HG03025 (cell line): ENCODE measurements around the gene CDH13.

ENCODE experiments used
- ATAC-seq: cut with Tn5 transposase; IDR thresholded peaks from one replicate; pipeline ENCODE4 v1.9.1; 2021; ENCODE audit warnings: mild to moderate bottlenecking, moderate library complexity; ENCODE audit not compliant: unreplicated experiment, low FRiP score

CDH13 gene

DNA sequence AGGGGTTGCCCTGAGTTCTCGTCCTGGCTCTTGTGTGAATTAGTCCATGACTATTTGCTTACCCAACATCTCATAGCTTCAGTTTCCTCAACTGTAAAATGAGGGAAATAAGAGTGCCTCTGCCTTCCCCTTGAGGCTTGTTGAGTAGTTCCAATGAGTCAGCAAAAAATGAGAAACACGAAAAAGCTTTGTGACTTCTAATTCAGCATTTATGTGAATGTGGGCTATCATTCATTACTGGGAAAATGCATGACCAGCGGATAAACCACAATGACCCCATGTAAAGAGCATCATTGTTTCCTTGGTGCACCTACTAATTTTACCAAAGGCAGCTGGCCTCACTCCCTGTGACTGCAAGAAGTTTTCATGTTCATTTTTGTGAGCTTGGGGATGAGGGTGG, 806.4 kb downstream of the CDH13 start:
- ATAC-seq, result no peak

DNA sequence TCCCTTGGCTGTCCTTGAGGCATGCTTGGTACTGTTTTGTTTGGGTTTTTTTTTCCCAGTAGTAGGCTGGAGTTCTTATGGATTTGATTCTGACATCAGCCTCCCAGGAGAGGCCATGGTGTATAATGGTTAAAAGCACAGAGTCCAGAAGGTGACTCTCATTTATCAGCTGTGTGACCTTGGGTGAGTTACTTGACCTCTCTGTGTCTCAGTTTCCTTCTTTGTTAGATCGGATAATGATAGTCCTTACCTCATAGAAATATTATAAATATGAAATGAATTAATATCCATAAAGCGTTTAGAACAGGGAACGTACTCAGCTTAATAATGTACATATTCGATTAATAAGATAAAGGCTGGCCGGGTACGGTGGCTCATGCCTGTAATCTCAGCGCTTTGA, 810.3 kb downstream of the CDH13 start:
- ATAC-seq, result no peak

DNA sequence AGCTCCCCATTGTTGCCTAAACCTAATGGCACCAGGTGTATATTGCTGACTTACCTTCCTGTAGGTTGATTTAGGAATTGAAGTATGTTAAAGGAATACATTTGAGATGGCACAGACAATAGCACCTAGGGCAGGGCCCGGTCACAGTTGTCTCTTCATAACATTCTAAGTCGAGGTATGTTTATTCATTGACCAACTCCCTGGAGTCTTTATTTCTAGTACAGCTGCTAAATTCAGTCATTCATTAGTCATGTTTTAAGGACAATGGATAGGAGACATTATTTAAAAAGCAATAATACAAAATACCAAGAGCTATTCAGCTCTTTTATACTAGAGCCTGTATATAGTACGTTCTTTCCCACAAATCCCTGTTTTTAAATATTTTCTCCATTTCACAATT, 811.6 kb downstream of the CDH13 start:
- no peak for ATAC-seq

DNA sequence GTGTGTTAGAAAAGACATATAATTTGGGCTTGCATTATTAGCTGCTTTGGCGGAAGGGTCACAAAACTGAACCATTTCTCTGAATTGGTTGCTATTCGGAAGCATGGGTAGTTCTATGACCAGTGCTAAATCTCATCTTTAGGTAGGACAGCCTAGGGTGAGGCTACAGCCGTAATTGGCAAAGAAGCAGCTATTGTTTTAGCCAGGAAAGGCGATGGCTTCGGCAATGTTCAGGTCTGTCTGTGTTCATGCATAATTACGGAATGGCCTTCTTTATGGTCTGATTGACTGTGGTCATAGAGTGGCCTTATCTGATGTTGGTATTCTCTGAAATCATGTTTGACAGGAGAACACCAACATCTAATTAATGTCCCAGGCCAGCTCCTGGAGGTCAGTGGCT, 812.6 kb downstream of the CDH13 start:
- ATAC-seq, result no peak

DNA sequence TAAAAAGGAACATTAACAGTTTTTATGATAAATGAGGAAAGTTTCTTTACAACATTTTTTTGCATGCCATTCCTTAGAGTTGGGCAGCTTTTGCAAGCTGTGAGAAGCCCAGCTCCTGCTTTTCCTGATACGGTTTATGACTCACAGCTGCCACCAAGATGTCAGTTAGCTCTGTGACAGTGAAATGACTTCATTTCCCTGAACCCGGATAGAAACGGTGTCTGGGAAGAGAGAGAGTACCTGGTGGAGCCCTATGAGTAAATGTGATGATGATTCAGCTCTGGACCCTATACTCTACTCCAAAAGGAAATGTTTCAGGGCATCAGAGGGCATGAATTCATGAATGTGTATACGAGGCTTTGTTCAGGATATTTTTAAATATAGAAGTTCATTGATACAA, 814.7 kb downstream of the CDH13 start:
- no peak for ATAC-seq

DNA sequence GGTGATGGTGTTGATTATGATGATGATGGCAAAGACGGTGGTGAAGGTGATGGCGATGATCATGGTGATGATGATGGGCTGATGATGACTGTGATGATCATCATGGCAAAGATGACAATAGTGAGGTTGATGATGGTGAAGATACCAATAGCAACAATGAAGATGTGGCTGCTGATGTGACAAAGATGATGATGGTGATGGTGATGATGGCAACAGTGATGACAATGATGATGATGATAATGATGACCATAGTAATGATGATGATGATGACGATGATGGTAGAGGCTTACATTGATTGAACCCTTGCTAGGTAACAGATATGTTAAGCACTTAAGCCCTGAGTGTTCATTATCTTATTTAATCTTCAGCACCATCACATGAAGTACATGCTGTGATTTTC, 817.2 kb downstream of the CDH13 start:
- ATAC-seq, result no peak

DNA sequence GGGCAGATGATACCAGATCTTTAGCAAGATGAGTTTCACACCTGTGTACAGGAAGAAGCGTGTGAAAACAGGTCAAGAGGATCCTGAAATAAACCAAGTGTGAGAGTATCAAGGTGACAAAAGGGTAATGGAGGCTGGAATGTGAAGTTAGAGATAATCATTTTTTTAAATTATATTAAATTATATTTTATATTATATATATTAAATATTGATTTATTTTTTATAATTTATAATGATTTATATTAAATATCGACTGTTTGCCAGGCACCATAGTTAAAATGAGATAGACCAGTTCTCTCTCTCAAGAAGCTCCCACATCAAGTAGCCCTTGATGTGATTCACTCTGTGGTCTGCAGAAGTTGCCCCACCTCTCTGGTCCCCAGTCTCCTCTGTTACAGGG, 820.8 kb downstream of the CDH13 start:
- no peak for ATAC-seq

DNA sequence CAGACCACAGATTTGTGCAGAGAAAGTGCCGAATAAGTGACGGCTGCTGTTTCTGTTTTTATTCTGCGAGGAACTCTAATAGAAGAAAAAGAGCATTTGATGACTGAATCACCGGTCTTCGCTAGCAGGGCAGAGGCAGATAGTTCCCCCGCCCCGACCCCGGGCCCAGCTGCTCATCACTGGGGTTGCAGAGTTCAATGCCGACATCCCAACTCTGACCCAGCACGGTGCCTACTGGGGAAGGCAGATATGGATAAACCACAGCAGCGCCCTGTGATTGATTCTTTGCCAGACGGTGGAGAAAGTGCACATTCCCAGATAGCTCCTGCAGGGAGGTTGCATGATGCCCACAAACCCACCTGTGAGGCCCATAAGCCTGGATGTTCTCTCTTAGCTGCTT, 823.1 kb downstream of the CDH13 start:
- no peak for ATAC-seq

DNA sequence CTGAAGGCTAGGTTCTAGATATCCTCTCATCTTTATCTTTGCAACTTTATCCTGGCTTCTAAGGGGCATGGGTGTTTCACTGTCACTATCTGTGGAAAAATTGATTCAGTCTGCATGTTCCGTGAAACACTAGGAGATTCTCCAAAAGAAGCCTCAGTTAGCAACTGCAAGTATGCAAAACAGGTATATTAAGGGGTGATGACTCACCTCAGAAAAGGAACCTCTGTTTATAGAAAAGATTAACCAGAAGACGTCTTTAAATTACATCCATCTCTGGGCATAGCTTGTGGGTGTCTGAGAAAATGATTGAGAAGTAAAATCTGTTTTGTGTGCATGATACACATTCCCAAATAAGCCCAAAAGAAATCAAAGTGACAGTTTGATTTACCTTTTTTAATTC, 827.2 kb downstream of the CDH13 start:
- ATAC-seq, result no peak

DNA sequence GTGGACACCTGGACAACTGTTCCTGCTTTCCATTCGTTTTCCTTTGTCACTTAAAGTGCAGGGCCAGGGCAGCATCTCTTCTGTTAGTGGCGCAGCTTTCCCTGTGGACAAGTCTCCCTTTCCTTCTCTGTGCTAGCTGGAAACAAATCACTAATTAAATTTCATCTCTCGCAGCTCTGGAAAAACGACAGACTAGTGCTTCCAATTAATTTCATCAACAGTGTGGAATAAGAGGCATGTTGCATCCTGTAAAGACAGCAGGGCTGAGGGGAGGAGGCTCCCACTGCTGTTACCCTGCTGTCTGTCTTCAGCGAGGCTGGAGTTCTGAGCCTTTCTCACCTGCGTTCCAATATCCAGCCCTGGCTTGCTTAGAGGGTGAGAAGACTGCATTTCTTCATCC, 828.9 kb downstream of the CDH13 start:
- no peak for ATAC-seq

DNA sequence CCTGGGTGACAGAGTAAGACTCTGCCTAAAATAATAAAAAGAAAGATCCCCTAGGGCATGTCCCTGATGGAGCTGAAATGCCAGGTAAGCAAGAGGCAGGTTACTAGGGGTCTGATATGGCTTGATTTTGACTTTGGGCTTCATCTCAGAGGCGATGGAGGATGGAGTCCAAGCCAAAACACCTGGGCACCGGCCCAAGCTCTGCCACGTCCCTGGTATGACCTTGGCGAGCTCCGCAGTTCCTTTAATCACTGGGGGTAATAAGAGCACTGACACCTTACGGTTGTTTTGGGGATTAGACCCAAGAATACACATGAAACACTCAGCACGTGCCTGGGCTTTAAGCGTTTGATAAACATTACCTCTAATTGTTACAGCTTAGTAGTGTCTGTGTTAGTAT, 830.2 kb downstream of the CDH13 start:
- ATAC-seq, result no peak

DNA sequence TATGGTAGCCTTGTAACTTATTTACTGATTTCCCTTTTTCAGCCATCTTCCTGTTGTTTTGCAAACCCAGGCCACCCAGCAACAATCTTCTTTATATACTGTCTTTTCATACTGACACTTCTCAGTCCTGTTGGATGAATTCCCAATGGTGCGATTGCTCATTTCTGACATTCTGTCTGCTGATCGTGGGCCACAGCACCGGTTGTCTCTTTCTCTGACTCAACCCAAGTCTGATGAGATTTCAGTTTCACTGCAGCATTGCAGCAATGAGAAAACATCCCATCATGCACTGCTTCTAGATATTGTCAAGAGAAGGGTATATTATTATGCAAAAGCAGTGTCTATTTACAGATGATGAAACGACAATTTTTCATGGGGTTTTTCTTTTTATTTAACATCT, 831.8 kb downstream of the CDH13 start:
- peak; percentile 80 for ATAC-seq

DNA sequence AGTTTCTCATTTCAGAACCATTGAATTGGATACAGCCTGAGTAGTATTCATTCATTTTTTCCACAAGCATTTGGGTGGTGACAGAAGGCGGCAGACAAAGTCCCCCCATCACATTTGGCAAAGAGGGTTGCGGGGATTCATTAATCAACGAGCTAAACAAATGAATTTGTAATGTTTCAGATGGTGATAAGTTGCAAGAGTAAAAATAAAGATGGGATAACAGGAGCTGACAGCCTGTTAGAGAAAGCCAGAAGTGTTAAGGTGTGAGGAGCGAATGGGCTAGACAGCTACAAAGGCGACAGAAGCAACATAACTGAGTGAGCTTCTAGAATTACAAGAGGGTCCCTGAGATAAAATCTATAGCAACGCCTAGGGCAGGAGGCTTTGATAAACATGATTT, 838.2 kb downstream of the CDH13 start:
- ATAC-seq, result no peak

DNA sequence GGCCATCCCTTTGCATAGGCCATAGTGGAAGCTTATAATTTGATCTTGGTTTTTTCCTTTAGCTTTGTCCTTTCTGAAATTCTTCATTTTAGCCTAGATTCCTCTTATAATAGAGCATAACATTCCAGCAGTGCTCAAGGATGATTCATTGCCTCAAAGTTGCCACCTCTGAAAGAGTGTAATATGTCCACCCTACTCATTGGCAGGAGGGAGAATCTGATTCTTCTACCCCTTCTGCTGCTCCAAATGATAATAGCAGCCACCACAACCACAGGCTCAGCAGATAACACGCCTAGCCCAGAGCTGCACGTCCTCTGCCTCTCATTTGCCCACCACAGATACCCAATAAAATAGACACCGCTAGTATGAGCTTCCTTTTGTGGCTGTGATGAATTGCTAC, 843.6 kb downstream of the CDH13 start:
- no peak for ATAC-seq

DNA sequence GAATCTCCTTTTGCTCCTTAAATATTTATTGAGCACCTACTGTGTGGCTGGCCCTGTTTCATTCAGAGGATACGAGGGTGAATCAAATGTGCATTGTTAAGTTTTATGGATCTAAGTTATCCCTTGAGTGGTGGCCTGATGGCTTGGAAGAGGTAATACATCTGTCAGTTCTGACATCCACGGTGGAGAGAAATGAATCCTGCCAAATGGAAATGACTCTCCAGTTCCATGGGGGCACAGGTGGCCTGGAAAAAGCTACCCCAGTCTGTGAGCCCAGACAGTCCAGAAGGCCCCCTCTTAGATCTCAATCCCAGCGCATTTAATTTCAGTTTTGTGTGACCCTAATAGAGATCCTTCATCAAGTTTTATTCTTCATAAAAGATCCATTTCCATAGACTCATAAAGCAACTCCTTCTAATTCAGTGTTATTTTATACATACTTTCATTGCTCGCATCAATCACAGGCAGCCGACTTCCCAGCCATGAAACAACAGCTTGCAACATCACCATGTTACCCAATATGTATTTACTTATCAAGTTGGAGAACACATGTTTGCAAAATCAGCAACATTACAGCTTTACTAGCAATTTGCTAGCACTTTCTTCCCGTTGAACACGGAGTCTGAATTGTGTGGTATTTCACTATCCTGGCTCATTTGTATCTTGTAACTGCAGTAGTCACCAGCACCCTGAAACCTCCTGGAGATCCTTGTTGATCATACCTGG, 846.2 kb downstream of the CDH13 start:
- ATAC-seq, result no peak

DNA sequence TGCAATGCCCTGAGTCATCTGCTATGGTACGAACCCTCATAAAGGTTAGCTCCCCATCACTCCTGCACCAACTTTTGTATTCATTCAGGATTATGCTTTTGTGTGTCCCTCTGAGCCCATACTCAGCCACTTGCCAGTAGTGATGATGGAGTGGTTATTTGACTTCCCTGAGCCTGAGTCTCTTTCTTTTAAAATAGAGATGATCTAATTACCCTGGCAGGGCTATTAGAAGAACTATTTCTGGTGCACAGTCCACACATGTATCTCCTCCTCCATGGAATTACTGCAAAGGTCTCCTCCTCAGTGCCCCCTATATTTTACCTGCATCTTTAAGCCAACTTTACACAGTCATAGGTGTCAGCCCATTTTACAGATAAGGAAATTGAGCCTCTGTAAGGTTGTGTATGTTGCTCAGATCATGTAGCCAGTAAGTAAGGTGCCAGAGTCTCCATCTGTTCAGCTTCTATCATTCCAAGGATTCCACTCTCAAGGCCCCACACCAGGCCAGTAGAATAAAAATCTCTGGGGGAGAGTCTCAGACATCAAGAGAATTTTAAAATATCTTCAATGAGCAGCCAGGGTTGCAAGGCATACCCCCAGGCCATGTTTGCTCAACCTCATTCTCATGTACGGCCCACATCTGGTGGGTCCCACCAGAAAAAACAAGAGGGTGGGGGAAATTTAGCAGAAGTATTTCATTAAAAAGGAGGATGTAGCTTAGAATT, 847.3 kb downstream of the CDH13 start:
- ATAC-seq, result no peak

DNA sequence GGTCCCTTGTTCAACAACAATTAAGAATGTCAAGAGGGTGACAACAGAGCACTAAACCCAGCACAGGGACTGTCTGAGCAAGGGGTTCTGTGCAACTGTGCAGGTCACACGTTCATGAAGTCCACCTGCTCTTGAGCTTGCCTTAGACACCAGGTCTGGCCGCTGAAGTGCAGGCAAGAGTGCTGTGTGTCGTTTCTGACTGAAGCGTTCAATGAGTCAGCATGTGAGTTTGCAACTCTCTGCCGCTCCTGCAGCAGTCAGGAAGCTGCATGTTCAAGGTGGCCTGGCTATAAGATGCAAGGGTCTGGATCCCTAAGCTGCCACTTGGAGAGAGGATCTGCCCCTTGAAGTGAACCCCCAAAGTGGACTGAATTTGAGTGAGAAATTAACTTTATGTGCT, 848.3 kb downstream of the CDH13 start:
- no peak for ATAC-seq

DNA sequence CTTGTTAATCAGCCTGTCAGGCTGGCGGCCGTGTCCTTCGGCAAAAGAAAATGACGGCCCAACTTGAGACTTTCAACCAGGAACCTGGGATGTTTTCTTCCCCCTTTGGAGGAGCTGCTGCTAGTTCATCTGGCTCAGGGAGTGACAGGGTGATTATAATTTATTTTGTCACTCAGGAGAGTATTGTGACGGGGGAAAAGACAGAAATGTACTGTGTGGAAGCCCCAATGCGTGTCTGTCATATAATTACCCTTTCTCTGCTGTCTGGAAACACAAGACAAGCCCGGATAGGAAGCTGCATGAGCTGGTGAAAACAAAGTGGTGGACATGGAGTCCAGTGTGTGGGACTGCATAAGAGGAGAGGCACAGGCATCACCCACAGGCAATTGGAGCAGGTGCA, 854.8 kb downstream of the CDH13 start:
- ATAC-seq, result no peak

DNA sequence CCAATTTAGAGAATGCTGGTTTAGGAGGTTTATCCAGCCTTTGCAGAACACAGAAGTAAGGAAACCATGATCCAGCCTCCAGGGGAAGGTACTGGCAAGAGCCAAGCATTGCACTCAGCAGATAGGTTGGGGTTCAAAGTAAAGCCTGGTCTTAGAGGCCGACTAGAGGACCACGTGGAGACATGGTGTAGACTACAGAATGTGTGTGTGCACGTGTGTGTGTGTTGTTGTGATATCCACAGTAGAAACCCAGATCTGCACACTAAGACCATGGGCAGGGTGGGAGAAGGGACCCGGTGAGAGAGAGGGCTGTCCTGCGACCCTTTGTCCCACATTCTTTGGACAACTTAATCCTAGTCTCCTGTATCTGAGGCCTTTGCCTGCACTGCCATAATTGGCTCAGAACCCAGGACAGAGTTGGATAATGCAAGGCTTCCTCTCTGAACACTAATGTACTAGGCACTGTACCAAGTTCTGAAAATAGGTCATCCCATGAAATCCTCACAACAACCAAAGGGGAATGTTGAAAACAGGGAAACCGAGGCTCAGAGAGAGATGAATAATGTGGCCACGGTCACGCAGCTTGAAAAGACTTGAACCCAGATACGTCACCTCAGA, 855.9 kb downstream of the CDH13 start:
- ATAC-seq, result no peak

DNA sequence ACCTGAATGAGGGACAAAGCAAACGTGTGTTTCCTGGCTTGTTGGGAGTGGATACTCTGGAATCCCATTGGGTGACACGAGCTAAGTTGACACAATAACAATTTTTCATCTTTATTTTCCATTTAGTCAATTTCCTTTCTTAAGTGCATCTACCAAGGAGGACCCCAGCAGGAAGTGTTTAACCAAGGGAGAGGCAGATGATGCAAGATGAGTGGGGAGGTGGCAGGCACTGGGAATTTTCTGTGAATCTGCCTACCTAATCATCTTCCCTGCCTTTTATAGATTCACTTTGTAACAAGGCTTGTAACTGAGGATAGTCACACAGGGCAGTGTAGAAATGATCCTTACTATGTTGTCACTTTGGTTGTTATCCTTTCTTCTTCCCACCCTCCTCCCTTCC, 863.3 kb downstream of the CDH13 start:
- no peak for ATAC-seq

DNA sequence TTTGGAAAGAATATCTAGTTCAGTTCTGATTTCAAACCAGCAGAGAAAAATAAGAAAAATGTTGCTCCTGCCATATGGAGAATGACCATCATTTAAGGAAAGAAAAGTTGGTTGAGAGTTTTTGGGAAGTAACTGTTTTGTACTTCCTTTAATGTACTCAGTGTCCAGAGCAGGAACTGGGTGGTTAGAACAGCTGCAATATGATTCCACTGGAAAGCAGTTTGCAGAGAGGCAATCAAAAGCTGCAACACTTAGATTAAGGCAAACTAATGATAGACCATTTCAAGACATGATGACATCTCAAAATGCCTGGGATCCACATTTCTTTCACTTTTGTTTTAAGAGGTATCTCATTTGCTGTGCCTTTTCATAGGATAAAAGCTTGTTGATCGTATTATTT, 867.7 kb downstream of the CDH13 start:
- ATAC-seq, result no peak

DNA sequence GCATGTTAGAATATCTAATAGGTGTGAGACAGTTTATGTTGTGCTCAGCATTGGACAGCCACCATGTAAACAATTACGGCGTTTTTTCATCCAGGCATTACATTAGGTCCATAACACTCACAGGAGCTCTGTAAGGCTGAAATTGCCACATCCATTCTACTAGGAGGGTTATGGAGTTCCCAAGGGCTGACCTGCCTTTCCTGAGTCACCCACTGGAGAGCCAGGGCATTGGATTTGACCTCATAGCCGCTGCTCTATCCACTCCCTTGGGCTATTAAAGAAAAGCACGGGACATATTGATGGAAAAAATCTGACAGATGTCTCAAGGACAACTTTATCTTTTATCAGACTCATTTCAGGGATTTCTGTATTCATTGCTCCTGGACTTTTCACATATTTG, 874.7 kb downstream of the CDH13 start:
- ATAC-seq, result no peak
